GM12878 (cell line): ENCODE data around the gene ZNF841. TPM values are rescaled to one million over a fixed set of nuclear protein-coding genes. Genes with fewer than 3 reads are reported as not detected.

Experiments used
- CBX5 ChIP-seq: sonication (generic); IDR thresholded peaks from 2 replicates; pipeline ENCODE4 v1.6.1; 2016; ENCODE audit warnings: low read depth, moderate library complexity, mild to moderate bottlenecking, inconsistent platforms
- ELK1 ChIP-seq: IDR thresholded peaks from 2 replicates; pipeline ENCODE4 v1.6.1; 2012; ENCODE audit warnings: low read depth, low read length, improper control_type of control experiment
- NRF1 ChIP-seq: conservative IDR thresholded peaks from 2 replicates; pipeline ENCODE4 v1.6.1; 2011; ENCODE audit warnings: mild to moderate bottlenecking, low read depth, low read length, improper control_type of control experiment
- RBBP5 ChIP-seq: fragments of 200-600 bp; sonication (generic); conservative IDR thresholded peaks from 2 replicates; pipeline ENCODE4 v1.6.1; 2016
- ZBTB11 ChIP-seq: fragments of 450-650 bp; formaldehyde crosslinking; IDR thresholded peaks from 2 replicates; pipeline ENCODE4 v1.5.0; 2022; ENCODE audit warnings: mild to moderate bottlenecking, missing genetic modification characterization
- ZNF687 ChIP-seq: fragments of 450-650 bp; IDR thresholded peaks from 2 replicates; pipeline ENCODE4 v1.6.1; 2017; ENCODE audit warnings: mild to moderate bottlenecking, moderate library complexity
- polyA plus RNA-seq, 11 experiments: library from polyadenylated mRNA; depleted of rRNA in 4 of 11; unstranded in 6 of 11; stranded (reverse) in 5 of 11; fragments of >200 nt; fragmentation: Nextera tagmentation in 4 of 11; fragmentation: Illumina TruSeq in 1 of 11; extraction: Ambion mirVana in 4 of 11; extraction: Trizol in 1 of 11; gene quantifications; 1 replicate in 1 of 11; 2 replicates in 10 of 11; pipeline versions ENCODE4 v1.2.1 to v1.2.3, GENCODE V29; 2011 to 2016; ENCODE audit warnings: inconsistent platforms in 2 of 11, missing spikeins in 2 of 11, low read depth in 1 of 11
- total RNA-seq, 4 experiments: library from RNA; depleted of rRNA in 3 of 4; stranded (reverse); fragments of >200 nt in 3 of 4; fragmentation: Illumina TruSeq in 1 of 4; extraction: Trizol in 1 of 4; gene quantifications; 2 replicates each; pipeline versions ENCODE4 v1.2.1 to v1.2.3, GENCODE V29; 2013 to 2021

The ZNF841 gene
- total and polyA plus RNA-seq, 10 of the 15 experiments (the other 5 are each of a cell fraction or from before 2014, with no cell fraction given): 1.4 to 15.0 (median 8.2) TPM

GRCh38 chr19:52094526-52095130 is 937 bp downstream of the ZNF841 start (continued):
- TF ChIP-seq ZBTB11 (CRISPR knock-in tag): no peak
- TF ChIP-seq ZNF687: no peak
- no peak for TF ChIP-seq RBBP5
- no peak for TF ChIP-seq ELK1
- no peak for TF ChIP-seq CBX5
- no peak for TF ChIP-seq NRF1
